Activated naive CD4-positive, alpha-beta T cell treated with anti-CD3 and anti-CD28 coated beads, Interleukin-2, amount 50 U/mL, for 72 hours (primary cell): ENCODE data around the gene MYBBP1A. TPM values are rescaled to one million over a fixed set of nuclear protein-coding genes. Genes with fewer than 3 reads are reported as not detected.

ENCODE experiments used
- ATAC-seq, 2 donors: fragments of 150-1000 bp; cut with Tn5 transposase; 2 replicates each; pipeline ENCODE4 v1.10.0; 2021; ENCODE audit warnings: mild to moderate bottlenecking in 2 of 2, moderate library complexity in 2 of 2
- DNase-seq, 2 donors: peaks; one replicate each; pipeline ENCODE4 v3.0.0; 2021 to 2022; ENCODE audit warnings: low spot score in 2 of 2
- H3K27ac Mint-ChIP-seq, 2 donors: one replicate each; pipeline ENCODE4 v1.8.0; 2022; ENCODE audit warnings: mild to moderate bottlenecking in 2 of 2, mixed read lengths in 2 of 2
- H3K36me3 Mint-ChIP-seq, 2 donors: one replicate each; pipeline ENCODE4 v1.8.0; 2022; ENCODE audit warnings: mixed read lengths in 2 of 2
- H3K9me3 Mint-ChIP-seq, 2 donors: one replicate each; pipeline ENCODE4 v1.8.0; 2022; ENCODE audit warnings: mixed read lengths in 2 of 2
- total RNA-seq, 2 donors: library from RNA; stranded (reverse); gene quantifications; one replicate each; pipeline ENCODE4 v1.2.3, GENCODE V29; 2022

The MYBBP1A gene
- total RNA-seq, 2 donors from 2014 or later, result 62.3 to 71.3 TPM

- DNase-seq (no peak), ATAC-seq (no peak)
- Mint-ChIP-seq H3K27ac (no peak overlapping the region), H3K36me3 (no peaks in the 10 kb centered on the region), H3K9me3 (no peaks in the 10 kb centered on the region)
These were observed 18.3 kb downstream of the MYBBP1A start for GRCh38 chr17:4536742-4537411.

DNA sequence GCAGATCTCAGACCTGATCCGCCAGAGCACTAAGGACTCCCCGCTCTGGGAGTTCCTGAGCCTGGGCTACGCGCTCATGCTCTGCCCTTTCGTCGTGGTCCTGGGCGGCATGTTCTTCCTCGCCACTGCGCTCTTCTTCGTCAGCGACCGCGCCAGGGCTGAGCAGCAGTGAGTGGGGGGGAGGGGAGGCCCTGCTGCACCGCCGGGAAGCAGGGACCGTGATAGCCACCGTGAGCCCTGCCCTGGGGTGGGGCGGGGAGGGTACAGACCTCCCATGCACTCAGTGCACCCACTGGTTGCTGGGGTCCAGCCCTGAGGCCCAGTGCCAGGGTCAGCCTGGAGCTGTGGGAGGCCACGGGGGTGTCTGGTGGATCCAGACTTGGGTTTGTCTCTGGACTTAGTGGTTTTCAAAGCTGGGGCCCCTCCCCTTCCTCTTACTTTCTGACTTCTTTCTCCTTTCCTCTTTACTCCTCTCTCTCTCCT lies 18.9 kb downstream of the MYBBP1A start:
- ATAC-seq (no peak), DNase-seq (no peak)
- Mint-ChIP-seq H3K27ac (no peak overlapping the region), H3K36me3 (no peaks in the 10 kb centered on the region), H3K9me3 (no peaks in the 10 kb centered on the region)

- Mint-ChIP-seq H3K9me3 (no peaks in the 10 kb centered on the region), H3K36me3 (no peaks in the 10 kb centered on the region), H3K27ac (no peak overlapping the region)
- ATAC-seq (no peak), DNase-seq (no peak)
These were observed 19.4 kb downstream of the MYBBP1A start for GRCh38 chr17:4535667-4536258.

DNA sequence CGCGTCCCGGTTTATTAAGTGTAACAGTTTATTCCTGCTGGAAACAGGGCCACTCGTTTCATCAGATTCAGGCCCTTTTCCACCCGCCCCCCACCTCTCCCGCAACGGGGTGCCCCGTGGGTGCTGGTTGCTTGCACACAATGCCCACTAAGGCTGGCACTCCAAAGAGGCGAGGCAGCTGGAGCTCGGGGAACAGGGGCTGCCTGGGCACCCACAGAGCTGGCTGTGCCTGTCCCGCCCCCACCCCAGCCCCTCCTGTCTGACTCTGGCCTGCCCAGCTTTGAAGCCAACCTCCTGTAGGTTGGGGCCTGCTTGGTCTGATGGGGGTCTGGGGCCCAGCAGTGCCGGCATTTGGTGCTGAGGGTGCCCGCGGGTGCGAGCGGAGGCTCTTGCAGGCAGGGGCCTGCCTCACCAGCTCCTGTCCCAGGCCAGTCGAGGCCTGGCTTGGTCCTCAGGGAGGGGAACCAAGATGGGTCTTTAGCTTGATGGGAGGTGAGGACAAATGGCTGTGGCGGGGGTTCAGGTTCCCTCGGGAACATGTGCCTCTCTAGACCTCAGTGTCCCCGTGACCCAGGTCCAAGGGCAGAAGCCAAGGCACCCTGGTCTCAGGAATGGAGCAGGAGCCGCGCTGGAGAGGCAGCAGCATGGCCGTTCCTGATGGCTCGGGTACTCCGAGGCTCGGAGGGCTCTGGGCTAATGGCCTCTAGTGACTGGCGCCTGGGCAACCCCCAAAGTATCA lies 20.1 kb downstream of the MYBBP1A start:
- Mint-ChIP-seq H3K36me3 (no peaks in the 10 kb centered on the region), H3K27ac (no peak overlapping the region), H3K9me3 (no peaks in the 10 kb centered on the region)
- DNase-seq, result no peak
- no peak for ATAC-seq

GRCh38 chr17:4534515-4534914 lies 20.7 kb downstream of the MYBBP1A start:
- DNase-seq (no peak), ATAC-seq (no peak)
- Mint-ChIP-seq H3K9me3 (no peaks in the 10 kb centered on the region), H3K36me3 (no peaks in the 10 kb centered on the region), H3K27ac (no peak overlapping the region)

GRCh38 chr17:4533523-4534504 lies 21.4 kb downstream of the MYBBP1A start:
- Mint-ChIP-seq H3K36me3 (no peaks in the 10 kb centered on the region), H3K9me3 (no peaks in the 10 kb centered on the region), H3K27ac (peak overlapping the region in 1 of 2 donors; percentile 76)
- ATAC-seq (peak; percentile 16 to 17), DNase-seq (no peak)

- no peak for DNase-seq
- H3K36me3 Mint-ChIP-seq, result no peaks in the 10 kb centered on the region
- peak in 1 of 2 donors; percentile 10 for ATAC-seq
- H3K27ac Mint-ChIP-seq, result peak overlapping the region in 1 of 2 donors; percentile 76
- H3K9me3 Mint-ChIP-seq, result no peaks in the 10 kb centered on the region
These were observed 22.2 kb downstream of the MYBBP1A start for GRCh38 chr17:4532860-4533522.

GRCh38 chr17:4531988-4532736 lies 23.0 kb downstream of the MYBBP1A start:
- DNase-seq (no peak), ATAC-seq (no peak)
- H3K27ac Mint-ChIP-seq, result no peak overlapping the region
- no peaks in the 10 kb centered on the region for H3K9me3 Mint-ChIP-seq
- no peaks in the 10 kb centered on the region for H3K36me3 Mint-ChIP-seq

DNA sequence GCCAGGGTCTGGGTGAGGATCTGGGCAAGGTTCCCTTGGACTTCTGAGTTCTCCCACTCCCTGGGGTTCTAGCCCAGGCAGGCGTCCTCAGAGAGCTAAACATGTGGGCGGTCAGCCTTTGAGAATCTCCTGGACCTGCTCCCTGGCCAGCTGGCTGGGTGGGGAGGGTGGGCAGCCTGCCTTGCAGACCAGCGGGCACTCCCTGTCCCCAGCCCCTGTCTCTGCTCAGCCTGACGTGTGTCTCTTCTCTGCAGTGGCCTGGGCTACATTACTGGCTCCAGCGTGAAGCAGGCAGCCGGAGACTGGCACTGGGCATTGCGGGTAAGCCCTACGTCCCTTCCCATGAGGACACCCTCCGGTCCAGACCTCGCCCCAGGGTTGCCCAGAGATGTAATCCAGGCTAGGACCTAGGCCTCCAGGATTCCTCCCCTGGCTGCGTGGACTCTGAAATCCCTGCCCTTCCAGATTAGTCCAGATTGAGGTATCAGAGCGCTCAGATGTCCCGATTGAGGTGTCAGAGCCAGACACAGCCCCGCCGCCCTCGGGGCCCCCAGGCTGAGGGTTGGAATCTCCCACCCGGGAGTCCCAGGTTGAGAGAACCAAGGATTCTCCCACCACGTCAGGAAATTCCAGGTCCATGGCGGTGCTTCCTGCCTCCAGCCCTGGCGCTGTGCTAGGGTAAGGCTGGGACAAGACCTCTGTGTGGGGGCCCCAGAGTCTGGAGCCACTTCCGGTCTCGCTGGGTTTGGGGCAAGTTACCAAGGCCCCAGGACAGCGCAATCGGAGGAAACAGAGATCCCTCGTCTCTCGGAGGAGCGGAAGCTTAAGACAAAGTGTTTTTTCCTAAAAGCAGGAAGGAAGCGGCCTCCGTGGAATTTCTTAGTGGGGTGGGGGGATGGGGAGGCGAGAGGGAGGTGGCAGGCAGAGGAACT lies 24.1 kb downstream of the MYBBP1A start:
- H3K36me3 Mint-ChIP-seq, result no peaks in the 10 kb centered on the region
- H3K27ac Mint-ChIP-seq, result no peak overlapping the region
- ATAC-seq (no peak), DNase-seq (no peak)
- H3K9me3 Mint-ChIP-seq, result no peaks in the 10 kb centered on the region

- ATAC-seq (no peak), DNase-seq (no peak)
- no peak overlapping the region for H3K27ac Mint-ChIP-seq
- H3K9me3 Mint-ChIP-seq, result no peaks in the 10 kb centered on the region
- no peaks in the 10 kb centered on the region for H3K36me3 Mint-ChIP-seq
These were observed 25.5 kb downstream of the MYBBP1A start for GRCh38 chr17:4529533-4530152.

DNA sequence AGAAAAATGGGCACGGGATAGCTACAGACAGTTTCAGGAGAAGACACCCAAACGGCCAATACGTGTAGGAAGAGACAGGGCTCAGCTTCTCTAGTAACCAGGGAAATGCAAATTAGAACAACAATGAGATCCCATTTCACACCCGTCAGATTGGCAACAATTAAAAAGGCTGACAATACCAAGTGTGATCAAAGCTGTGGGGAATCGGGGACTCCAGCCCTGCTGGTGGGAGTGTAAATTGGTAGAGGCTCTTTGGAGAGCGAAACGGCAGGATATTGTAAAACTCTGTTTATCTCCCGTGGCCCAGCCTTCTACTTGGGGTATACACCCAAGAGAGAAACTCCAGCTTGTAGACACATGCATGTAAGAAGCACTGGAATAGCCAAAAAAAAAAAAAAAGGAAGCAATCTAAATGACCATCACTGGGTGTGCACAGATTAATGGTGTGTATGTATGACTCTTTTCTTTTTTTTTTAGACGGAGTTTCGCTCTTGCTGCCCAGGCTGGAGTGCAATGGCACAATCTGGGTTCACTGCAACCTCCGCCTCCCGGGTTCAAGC lies 27.5 kb downstream of the MYBBP1A start:
- no peaks in the 10 kb centered on the region for H3K9me3 Mint-ChIP-seq
- no peak overlapping the region for H3K27ac Mint-ChIP-seq
- no peaks in the 10 kb centered on the region for H3K36me3 Mint-ChIP-seq
- no peak for DNase-seq
- no peak for ATAC-seq

DNA sequence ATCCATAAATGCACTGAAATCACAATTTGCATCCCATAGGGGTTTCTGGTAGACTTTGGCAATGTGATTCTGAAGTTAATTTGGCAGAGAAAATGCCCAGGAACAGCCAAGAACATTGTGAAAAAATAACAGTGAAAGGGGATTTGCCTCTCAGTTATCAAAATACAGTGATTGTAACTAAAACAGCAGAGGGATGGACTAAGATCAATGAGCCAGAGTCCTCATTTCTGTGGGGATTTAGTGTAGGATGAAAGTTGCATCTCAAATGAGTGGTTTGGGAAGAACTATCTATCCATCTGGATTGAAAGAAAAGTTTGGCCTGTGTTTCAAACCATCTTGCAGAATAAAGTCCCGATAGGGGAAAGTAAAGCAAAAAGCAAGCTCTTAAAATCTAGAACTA lies 28.1 kb downstream of the MYBBP1A start:
- peak overlapping the region in 1 of 2 donors; percentile 44 for H3K27ac Mint-ChIP-seq
- no peak for DNase-seq
- no peaks in the 10 kb centered on the region for H3K36me3 Mint-ChIP-seq
- no peaks in the 10 kb centered on the region for H3K9me3 Mint-ChIP-seq
- no peak for ATAC-seq

DNA sequence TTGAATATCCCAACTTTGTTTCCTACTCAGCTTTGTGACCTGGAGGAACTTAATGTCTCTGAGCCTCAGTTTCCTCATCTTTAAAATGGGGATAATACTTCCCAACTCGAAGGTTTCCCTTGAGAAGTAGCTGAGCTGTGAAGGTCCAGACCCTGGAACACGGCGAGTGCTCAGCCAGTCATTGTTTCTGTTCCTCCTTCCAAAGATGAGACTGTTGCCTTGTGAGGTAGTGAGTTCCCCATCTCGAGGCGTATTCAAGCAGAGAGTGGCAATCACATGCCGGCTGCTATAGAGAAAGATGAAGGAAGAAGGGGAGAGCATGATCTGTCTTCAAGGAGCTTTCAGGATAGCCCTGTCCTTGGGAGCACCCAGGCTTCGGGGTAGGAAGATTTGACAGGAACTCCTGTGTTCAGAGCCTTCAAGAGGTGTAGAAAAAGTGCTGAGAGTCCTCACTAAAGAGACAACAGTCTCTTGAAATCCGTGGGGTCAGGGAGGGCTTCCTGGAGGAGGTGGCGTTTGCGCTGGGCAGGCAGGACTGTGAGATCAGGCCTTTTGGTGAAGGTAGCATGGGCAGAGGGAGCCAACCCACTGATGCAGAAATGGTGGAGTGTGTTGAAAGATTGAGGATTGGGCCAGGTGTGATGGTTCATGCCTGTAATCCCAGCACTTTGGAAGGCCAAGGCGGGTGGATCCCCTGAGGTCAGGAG lies 29.3 kb downstream of the MYBBP1A start:
- DNase-seq, result no peak
- H3K27ac Mint-ChIP-seq, result peak overlapping the region in 1 of 2 donors; percentile 12
- H3K36me3 Mint-ChIP-seq, result no peaks in the 10 kb centered on the region
- ATAC-seq, result no peak
- no peaks in the 10 kb centered on the region for H3K9me3 Mint-ChIP-seq
